ENCODE data around the gene DHX16.

GRCh38 chr6:30647242-30648116, 25.3 kb downstream of the DHX16 start:
- TF ChIP-seq, protein P1, sequence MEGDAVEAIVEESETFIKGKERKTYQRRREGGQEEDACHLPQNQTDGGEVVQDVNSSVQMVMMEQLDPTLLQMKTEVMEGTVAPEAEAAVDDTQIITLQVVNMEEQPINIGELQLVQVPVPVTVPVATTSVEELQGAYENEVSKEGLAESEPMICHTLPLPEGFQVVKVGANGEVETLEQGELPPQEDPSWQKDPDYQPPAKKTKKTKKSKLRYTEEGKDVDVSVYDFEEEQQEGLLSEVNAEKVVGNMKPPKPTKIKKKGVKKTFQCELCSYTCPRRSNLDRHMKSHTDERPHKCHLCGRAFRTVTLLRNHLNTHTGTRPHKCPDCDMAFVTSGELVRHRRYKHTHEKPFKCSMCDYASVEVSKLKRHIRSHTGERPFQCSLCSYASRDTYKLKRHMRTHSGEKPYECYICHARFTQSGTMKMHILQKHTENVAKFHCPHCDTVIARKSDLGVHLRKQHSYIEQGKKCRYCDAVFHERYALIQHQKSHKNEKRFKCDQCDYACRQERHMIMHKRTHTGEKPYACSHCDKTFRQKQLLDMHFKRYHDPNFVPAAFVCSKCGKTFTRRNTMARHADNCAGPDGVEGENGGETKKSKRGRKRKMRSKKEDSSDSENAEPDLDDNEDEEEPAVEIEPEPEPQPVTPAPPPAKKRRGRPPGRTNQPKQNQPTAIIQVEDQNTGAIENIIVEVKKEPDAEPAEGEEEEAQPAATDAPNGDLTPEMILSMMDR (IDR thresholded peaks at IDR 0.05) = no peak
- peak in 2 of 3 donors; percentile 32 for TF ChIP-seq POLR2AphosphoS5 (IDR thresholded peaks at IDR 0.05)
- TF ChIP-seq POLR2A (IDR thresholded peaks at IDR 0.05) = no peak
- no peak for TF ChIP-seq EP300 (IDR thresholded peaks at IDR 0.05)

Data from stomach (tissue), 4 donors.